Panc1 (cell line): ENCODE results near the gene TRPM7. TPM values are rescaled to one million over a fixed set of nuclear protein-coding genes. Genes with fewer than 3 reads are reported as not detected.

Experiments used
- ATAC-seq: fragments of 200-7000 bp; cut with Tn5 transposase; 2 replicates; pipeline ENCODE4 v1.9.1; 2020; ENCODE audit warnings: mild to moderate bottlenecking, moderate library complexity
- BruUV-seq: library from RNA; stranded (reverse); fragments of 400-500 nt; replicated peaks from 2 replicates; lab custom pipeline; 2021; lab: Mats Ljungman, UMichigan
- CTCF ChIA-PET: fragments of 300-600 bp; sonication (Branson Sonifier 250); formaldehyde crosslinking; loops from one replicate; lab custom pipeline; 2022; ENCODE audit warnings: antibody characterized with exemption; lab: Charles Lee
- POLR2A ChIA-PET: fragments of 300-600 bp; sonication (Branson Sonifier 250); formaldehyde crosslinking; loops from one replicate; lab custom pipeline; 2022; ENCODE audit warnings: antibody characterized with exemption; lab: Charles Lee
- DNase-seq: peaks from one replicate; pipeline ENCODE4 v3.0.0-alpha.2; 2010; ENCODE audit warnings: low read depth, low spot score
- H3K27ac ChIP-seq: 2 replicates; pipeline ENCODE4 v1.5.1; 2011; ENCODE audit warnings: mild to moderate bottlenecking, low read length, inconsistent platforms
- H3K27me3 ChIP-seq: fragments of 200-500 bp; sonication (Bioruptor generic); 2 replicates; pipeline ENCODE4 v1.6.0; 2014; ENCODE audit warnings: low read length, inconsistent platforms; ENCODE audit not compliant: control insufficient read depth, insufficient read depth
- H3K36me3 ChIP-seq: fragments of 200-500 bp; sonication (Bioruptor generic); 2 replicates; pipeline ENCODE4 v1.5.1; 2014; ENCODE audit warnings: inconsistent platforms, mild to moderate bottlenecking, low read length, moderate library complexity; ENCODE audit not compliant: control insufficient read depth, insufficient read depth
- H3K4me1 ChIP-seq: 2 replicates; pipeline ENCODE4 v1.5.1; 2011; ENCODE audit warnings: inconsistent platforms, mild to moderate bottlenecking, low read length, moderate library complexity; ENCODE audit not compliant: control insufficient read depth, insufficient read depth
- H3K4me3 ChIP-seq, 2 experiments: 2 replicates each; pipeline ENCODE4 v1.5.1; 2011 to 2012; ENCODE audit warnings: low read depth in 2 of 2, low read length in 2 of 2, mild to moderate bottlenecking in 2 of 2, inconsistent platforms in 1 of 2, moderate library complexity in 1 of 2
- H3K9me3 ChIP-seq: fragments of 200-500 bp; sonication (Bioruptor generic); 2 replicates; pipeline ENCODE4 v1.5.1; 2014; ENCODE audit warnings: low read depth, mild to moderate bottlenecking, inconsistent platforms, low read length, moderate library complexity; ENCODE audit not compliant: control insufficient read depth, insufficient read depth
- CTCF ChIP-seq: fragments of 450-650 bp; IDR thresholded peaks from 2 replicates; pipeline ENCODE4 v1.5.1; 2017; ENCODE audit warnings: mild to moderate bottlenecking
- POLR2AphosphoS5 ChIP-seq: IDR thresholded peaks from 2 replicates; pipeline ENCODE4 v1.6.1; 2012; ENCODE audit warnings: mild to moderate bottlenecking, low read depth, low read length, moderate library complexity
- SIN3A ChIP-seq: IDR thresholded peaks from 2 replicates; pipeline ENCODE4 v1.6.1; 2012; ENCODE audit warnings: low read depth, mild to moderate bottlenecking, low read length, moderate library complexity, borderline replicate concordance; ENCODE audit not compliant: insufficient read depth
- TCF7L2 ChIP-seq: IDR thresholded peaks from 2 replicates; pipeline ENCODE4 v1.6.1; 2011; ENCODE audit warnings: mild to moderate bottlenecking, low read depth, low read length, inconsistent platforms
- in situ Hi-C: cut with HindIII; loops from 2 replicates; pipeline ENCODE4 v1.10.0; 2016; ENCODE audit warnings: low sequenced_read_pairs, low pct_unique_long_range_greater_than_20kb
- intact Hi-C: fragments of 100-400 bp; cut with micrococcal nuclease; formaldehyde crosslinking; loops from one replicate; pipeline ENCODE4 v1.10.0; 2022; ENCODE audit not compliant: unreplicated experiment
- total RNA-seq: library from RNA; stranded (reverse); gene quantifications from one replicate; pipeline ENCODE4 v1.2.1, GENCODE V29; 2021; ENCODE audit not compliant: unreplicated experiment
- TF ChIP-seq, protein P1 (sequence below), 2 experiments: IDR thresholded peaks; 2 replicates each; pipeline ENCODE4 v1.6.1; 2011 to 2012; ENCODE audit warnings: low read depth in 2 of 2, control low read depth in 1 of 2, low read length in 1 of 2, mild to moderate bottlenecking in 1 of 2, moderate library complexity in 1 of 2; ENCODE audit not compliant: insufficient read depth in 1 of 2

Gene TRPM7
- total RNA-seq, 1 experiment from 2014 or later: 44.9 TPM

DNA sequence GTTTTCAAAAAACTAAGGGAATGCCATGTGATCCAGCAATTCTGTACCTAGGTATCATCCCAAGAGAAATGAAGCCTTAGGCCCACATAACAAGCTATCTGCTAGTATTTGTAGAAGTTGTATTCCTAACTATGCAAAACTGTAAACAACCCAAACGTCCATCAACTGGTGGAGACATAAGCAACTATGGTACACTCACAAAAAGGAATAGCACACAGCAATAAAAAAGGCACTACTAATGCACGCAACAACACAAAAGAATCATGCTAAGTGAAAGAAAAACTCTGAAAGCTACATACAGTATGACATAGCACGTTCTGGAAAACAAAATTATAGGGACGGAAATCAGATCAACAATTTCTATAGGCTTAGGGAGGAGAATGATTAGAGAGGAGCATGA is 155.4 kb downstream of the TRPM7 start:
- in situ Hi-C loops: no loop called here
- H3K27me3 ChIP-seq: no peaks in the 10 kb centered on the region; the same call in none of the 2 replicates
- POLR2A ChIA-PET: no interaction called here
- H3K36me3 ChIP-seq: no peaks in the 10 kb centered on the region
- H3K27ac ChIP-seq: no peak overlapping the region
- TF ChIP-seq, protein P1, sequence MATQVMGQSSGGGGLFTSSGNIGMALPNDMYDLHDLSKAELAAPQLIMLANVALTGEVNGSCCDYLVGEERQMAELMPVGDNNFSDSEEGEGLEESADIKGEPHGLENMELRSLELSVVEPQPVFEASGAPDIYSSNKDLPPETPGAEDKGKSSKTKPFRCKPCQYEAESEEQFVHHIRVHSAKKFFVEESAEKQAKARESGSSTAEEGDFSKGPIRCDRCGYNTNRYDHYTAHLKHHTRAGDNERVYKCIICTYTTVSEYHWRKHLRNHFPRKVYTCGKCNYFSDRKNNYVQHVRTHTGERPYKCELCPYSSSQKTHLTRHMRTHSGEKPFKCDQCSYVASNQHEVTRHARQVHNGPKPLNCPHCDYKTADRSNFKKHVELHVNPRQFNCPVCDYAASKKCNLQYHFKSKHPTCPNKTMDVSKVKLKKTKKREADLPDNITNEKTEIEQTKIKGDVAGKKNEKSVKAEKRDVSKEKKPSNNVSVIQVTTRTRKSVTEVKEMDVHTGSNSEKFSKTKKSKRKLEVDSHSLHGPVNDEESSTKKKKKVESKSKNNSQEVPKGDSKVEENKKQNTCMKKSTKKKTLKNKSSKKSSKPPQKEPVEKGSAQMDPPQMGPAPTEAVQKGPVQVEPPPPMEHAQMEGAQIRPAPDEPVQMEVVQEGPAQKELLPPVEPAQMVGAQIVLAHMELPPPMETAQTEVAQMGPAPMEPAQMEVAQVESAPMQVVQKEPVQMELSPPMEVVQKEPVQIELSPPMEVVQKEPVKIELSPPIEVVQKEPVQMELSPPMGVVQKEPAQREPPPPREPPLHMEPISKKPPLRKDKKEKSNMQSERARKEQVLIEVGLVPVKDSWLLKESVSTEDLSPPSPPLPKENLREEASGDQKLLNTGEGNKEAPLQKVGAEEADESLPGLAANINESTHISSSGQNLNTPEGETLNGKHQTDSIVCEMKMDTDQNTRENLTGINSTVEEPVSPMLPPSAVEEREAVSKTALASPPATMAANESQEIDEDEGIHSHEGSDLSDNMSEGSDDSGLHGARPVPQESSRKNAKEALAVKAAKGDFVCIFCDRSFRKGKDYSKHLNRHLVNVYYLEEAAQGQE (IDR thresholded peaks at IDR 0.05; ENCODE audit: insufficient read depth in 1 of 2, low read depth in 2 of 2, low read length in 1 of 2): no peak
- TF ChIP-seq SIN3A (no peak), TCF7L2 (no peak), POLR2AphosphoS5 (no peak), CTCF (no peak)
- CTCF ChIA-PET: no interaction called here
- no TSS peak for BruUV-seq
- DNase-seq (no peak), ATAC-seq (no peak)
- intact Hi-C loops: no loop called here
- H3K9me3 ChIP-seq: no peaks in the 10 kb centered on the region
- H3K4me1 ChIP-seq: no peaks in the 10 kb centered on the region
- no peak overlapping the region for H3K4me3 ChIP-seq

GRCh38 chr15:50523851-50524251 is 162.7 kb downstream of the TRPM7 start:
- ATAC-seq (no peak), DNase-seq (no peak)
- Histone ChIP-seq H3K27me3 (no peaks in the 10 kb centered on the region), H3K36me3 (no peaks in the 10 kb centered on the region), H3K4me1 (no peaks in the 10 kb centered on the region), H3K9me3 (no peaks in the 10 kb centered on the region), H3K27ac (no peak overlapping the region), H3K4me3 (no peak overlapping the region)
- intact Hi-C loops: no loop called here
- no TSS peak for BruUV-seq
- ChIA-PET POLR2A (no interaction called here), CTCF (no interaction called here)
- in situ Hi-C loops: no loop called here
- TF ChIP-seq POLR2AphosphoS5 (no peak), SIN3A (no peak), CTCF (no peak), TCF7L2 (no peak)
- TF ChIP-seq, protein P1 (IDR thresholded peaks at IDR 0.05; ENCODE audit: insufficient read depth in 1 of 2, low read depth in 2 of 2, low read length in 1 of 2): no peak
